Astrocyte of the spinal cord (primary cell): ENCODE data around the gene NGEF.

Experiments used
- DNase-seq: peaks from one replicate; pipeline ENCODE4 v3.0.0; 2011; ENCODE audit warnings: low read depth, low spot score
- H3K4me3 ChIP-seq: 2 replicates; pipeline ENCODE4 v1.5.1; 2011; ENCODE audit warnings: low read depth, mild to moderate bottlenecking, low read length, moderate library complexity
- in situ Hi-C: cut with HindIII; loops from 2 replicates; pipeline ENCODE4 v1.10.0; 2017; ENCODE audit warnings: low sequenced_read_pairs
- TF ChIP-seq, protein P1 (sequence below): IDR thresholded peaks from 2 replicates; pipeline ENCODE4 v1.5.1; 2012; ENCODE audit warnings: low read depth, mild to moderate bottlenecking, low read length, inconsistent platforms

NGEF gene

DNA sequence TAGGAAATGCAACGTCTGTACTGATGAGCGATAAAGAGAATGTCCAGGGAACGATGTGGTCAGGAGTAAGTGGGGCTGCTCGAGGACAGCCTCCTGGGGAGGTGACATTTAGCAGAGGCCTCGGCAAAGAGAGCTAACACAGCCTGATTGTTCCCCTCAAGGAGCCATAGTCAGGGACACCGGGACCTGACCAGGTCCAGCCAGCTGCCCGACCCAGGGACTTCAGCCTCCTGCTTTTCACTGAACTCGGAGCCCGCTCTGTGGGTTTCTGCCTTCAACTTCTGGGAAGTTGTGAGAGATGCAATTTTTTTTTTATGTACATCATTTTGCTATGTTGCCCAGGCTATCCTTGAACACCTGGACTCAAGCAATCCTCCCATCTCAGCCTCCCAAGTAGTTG, 29.5 kb upstream of the NGEF start:
- TF ChIP-seq, protein P1, sequence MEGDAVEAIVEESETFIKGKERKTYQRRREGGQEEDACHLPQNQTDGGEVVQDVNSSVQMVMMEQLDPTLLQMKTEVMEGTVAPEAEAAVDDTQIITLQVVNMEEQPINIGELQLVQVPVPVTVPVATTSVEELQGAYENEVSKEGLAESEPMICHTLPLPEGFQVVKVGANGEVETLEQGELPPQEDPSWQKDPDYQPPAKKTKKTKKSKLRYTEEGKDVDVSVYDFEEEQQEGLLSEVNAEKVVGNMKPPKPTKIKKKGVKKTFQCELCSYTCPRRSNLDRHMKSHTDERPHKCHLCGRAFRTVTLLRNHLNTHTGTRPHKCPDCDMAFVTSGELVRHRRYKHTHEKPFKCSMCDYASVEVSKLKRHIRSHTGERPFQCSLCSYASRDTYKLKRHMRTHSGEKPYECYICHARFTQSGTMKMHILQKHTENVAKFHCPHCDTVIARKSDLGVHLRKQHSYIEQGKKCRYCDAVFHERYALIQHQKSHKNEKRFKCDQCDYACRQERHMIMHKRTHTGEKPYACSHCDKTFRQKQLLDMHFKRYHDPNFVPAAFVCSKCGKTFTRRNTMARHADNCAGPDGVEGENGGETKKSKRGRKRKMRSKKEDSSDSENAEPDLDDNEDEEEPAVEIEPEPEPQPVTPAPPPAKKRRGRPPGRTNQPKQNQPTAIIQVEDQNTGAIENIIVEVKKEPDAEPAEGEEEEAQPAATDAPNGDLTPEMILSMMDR, result no peak

DNA sequence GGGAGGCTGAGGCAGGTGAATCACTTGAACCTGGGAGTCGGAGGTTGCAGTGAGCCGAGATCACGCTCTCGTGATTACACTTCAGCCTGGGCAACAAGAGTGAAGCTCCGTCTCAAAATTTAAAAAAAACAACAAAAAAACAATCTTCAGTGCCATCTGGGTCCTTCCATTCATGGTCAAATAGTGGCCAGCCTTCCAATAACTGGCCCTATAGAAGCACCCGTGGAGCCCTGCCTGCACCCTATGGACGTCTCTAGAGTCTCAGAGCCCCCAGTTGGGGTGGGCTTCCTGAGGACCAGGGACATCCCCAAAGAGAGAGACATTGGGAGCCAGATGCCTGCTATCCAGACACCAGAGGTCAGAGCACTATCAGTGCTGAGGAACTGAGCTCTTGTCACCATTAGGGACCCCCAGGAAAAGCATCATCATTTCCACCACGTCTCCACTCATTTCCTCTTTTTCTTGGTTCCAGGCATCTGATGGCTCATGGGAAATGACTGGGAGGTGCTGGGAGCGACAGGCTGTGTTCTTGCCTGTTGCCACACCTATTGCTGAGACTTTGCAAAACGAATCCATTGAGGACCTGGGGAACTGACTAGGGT, 28.8 kb upstream of the NGEF start:
- DNase-seq, result no peak
- TF ChIP-seq, protein P1, result no peak
- in situ Hi-C loops, result no loop called here
- H3K4me3 ChIP-seq, result no peak overlapping the region

More for the DNA sequence above, 29.5 kb upstream of the NGEF start:
- in situ Hi-C loops, result no loop called here
- DNase-seq, result no peak
- no peak overlapping the region for H3K4me3 ChIP-seq

DNA sequence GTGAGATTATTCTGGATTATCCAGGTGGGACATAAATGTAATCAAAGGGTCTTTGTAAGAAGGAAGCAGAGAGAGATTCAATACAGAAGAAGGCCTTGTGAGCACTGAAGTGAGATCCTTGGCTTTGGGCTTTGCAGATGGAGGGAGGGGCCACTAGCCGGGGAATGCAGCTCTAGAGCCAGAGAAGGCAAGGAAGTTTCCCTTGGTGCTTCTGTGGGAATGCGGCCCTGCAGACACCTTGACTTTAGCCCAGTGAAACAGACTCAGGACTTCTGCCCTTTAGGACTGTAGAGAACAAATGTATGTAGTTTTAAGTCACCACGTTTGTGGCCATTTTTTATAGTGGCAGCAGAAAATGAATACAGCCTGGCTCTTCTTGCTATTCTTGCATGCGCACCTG, 27.5 kb upstream of the NGEF start:
- TF ChIP-seq, protein P1, result no peak
- H3K4me3 ChIP-seq, result no peak overlapping the region
- no peak for DNase-seq
- in situ Hi-C loops, result no loop called here

DNA sequence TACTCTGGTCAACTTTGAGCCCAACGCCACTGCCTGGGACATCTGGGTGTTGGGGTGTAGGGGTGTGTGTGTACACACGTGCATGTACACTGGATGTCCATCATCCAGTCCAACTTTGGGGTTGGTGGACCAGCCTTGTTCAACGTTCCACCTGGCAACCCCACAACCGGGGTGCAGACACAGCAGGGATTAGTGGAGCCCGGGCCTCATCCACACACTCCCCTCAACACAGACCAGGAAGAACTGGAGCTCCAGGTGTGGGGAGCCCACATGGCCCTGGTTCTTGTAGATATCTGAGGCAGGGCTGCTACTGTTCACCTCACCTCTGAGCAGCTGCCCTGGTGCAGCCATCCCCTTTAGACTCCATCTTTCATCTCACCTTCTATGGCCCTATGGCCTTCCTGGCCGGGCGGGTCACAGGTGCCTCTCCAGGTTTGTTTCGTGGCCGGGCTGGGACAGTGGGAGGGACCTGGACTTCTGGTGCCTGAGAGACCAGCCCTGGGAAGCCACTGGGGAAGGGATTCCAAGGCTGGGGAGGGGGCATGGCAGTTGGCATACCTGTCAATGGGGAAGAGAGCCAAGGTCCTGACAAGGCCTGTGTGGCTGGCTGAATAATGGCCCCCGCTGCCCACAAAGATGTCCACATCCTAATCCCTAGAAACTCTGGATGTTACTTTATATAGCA, 26.9 kb upstream of the NGEF start:
- in situ Hi-C loops, result no loop called here
- no peak for DNase-seq
- TF ChIP-seq, protein P1, result no peak

DNA sequence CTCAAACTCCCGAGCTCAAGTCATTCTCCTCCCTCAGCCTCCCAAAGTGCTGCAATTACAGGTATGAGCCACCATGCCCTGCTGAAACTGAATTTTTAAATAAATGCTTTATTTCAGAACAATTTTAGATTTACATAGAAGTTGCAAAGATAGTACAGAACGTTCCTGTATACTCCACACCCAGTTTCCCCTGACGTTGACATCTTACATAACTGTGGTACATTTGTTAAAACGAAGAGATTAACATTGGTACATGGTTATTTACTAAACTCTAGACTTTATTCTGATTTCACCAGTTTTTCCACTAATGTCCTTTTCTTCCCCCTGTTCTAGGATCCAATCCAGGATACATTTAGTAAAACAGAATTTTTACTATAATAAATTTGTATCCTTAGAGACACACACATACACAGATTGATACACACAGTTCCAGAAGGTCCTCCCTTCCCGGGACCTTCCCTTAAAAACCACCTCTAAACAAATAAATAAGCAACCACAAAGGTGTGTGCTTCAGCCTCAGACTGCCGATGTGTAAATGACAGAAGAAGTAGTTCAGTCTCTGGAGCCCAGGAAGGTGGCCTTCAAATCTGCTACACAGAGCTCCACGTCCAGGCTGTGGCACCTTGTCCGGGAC, 26.3 kb upstream of the NGEF start:
- in situ Hi-C loops, result no loop called here
- DNase-seq, result peak; percentile 24
- H3K4me3 ChIP-seq, result no peak overlapping the region
- TF ChIP-seq, protein P1, result no peak

More for the DNA sequence above, 26.9 kb upstream of the NGEF start:
- H3K4me3 ChIP-seq, result no peak overlapping the region

DNA sequence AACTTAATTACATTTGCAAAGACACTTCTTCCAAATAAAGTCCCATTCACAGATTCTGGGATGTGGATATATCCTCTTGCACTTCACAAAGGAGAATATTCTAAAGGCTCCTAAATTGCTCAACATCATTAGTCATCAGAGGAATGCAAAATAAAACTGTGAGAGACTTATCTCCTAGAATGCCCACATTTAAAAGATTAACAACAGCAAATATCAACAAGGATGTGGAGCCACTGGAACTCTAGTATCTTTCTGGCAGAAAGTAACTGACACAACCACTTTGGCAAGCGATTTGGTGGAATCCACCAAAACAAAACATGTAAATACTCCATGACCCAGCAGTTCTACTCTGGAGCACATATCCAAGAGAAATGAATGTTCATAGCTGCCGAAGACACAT, 24.0 kb upstream of the NGEF start:
- in situ Hi-C loops, result no loop called here
- H3K4me3 ChIP-seq, result no peak overlapping the region
- TF ChIP-seq, protein P1, result no peak
- DNase-seq, result no peak
